ENCODE results near the gene GDPD3.

The GDPD3 gene

GRCh38 chr16:30094541-30095165 is 18.7 kb downstream of the GDPD3 start:
- DNase-seq, result no peak

GRCh38 chr16:30092373-30093010 is 20.8 kb downstream of the GDPD3 start:
- DNase-seq, result no peak

- peak; percentile 58 to 85 for DNase-seq
Measured at GRCh38 chr16:30091474-30092372, 21.6 kb downstream of the GDPD3 start, which contains the start of gene TBX6. TSS of gene TBX6 (minus strand) at chr16:30091924. CDS start at chr16:30091193, 731 bp downstream.

- DNase-seq, result no peak
Measured at GRCh38 chr16:30090610-30091331, 22.6 kb downstream of the GDPD3 start.

- DNase-seq, result no peak
Measured at GRCh38 chr16:30088832-30089624, 24.3 kb downstream of the GDPD3 start.

- DNase-seq, result no peak
Measured at GRCh38 chr16:30088237-30088831, 25.0 kb downstream of the GDPD3 start.

- DNase-seq, result no peak
Measured at GRCh38 chr16:30087181-30087898, 26.0 kb downstream of the GDPD3 start.

- DNase-seq, result no peak
Measured at GRCh38 chr16:30086291-30087140, 26.8 kb downstream of the GDPD3 start.

- no peak for DNase-seq
Measured at GRCh38 chr16:30085820-30086219, 27.5 kb downstream of the GDPD3 start.

GRCh38 chr16:30085247-30085646 is 28.1 kb downstream of the GDPD3 start:
- DNase-seq, result no peak

GRCh38 chr16:30084816-30085159 is 28.5 kb downstream of the GDPD3 start:
- DNase-seq, result no peak

GRCh38 chr16:30084096-30084815 is 29.1 kb downstream of the GDPD3 start:
- no peak for DNase-seq

- DNase-seq, result no peak
Measured at GRCh38 chr16:30083216-30084055, 29.9 kb downstream of the GDPD3 start.

- no peak for DNase-seq
Measured at GRCh38 chr16:30082545-30083090, 30.7 kb downstream of the GDPD3 start.

- DNase-seq, result no peak
Measured at GRCh38 chr16:30079480-30079879, 33.9 kb downstream of the GDPD3 start.

GRCh38 chr16:30078744-30079143 is 34.6 kb downstream of the GDPD3 start:
- no peak for DNase-seq

GRCh38 chr16:30077656-30078055 is 35.7 kb downstream of the GDPD3 start:
- DNase-seq, result no peak

- no peak for DNase-seq
Measured at GRCh38 chr16:30076276-30076791, 37.0 kb downstream of the GDPD3 start.

Measured in SW 1271 (cell line).